ENCODE measurements around the gene SLC25A26. TPM values are rescaled to one million over a fixed set of nuclear protein-coding genes. Genes with fewer than 3 reads are reported as not detected.

Gene SLC25A26
- polyA plus RNA-seq, 1 donor (not counting 4 experiments of a cell fraction or from before 2014, with no cell fraction given) = 25.2 TPM

- no peak overlapping the region for H3K27ac ChIP-seq (ENCODE audit: control insufficient read depth, insufficient read depth, low read length)
- TF ChIP-seq CTCF (optimal IDR thresholded peaks at IDR 0.05 in 1 of 3, IDR thresholded peaks at IDR 0.05 in 1 of 3, conservative IDR thresholded peaks at IDR 0.05 in 1 of 3; ENCODE audit: extremely low read depth in 1 of 3, insufficient read depth in 2 of 3, low read length in 3 of 3) (no peak), EZH2 (IDR thresholded peaks at IDR 0.05; ENCODE audit: low read length) (no peak)
- H2AFZ ChIP-seq (ENCODE audit: control insufficient read depth, low read length) = no peak overlapping the region
- dilution Hi-C loops (cut with MboI; ENCODE audit: extremely low pct_ligation_motif_present, low sequenced_read_pairs) = no loop called here
- no peaks in the 10 kb centered on the region for H4K20me1 ChIP-seq (ENCODE audit: control insufficient read depth, extremely low read depth, insufficient read depth, low read length)
- no peaks in the 10 kb centered on the region for H3K9me1 ChIP-seq (ENCODE audit: control insufficient read depth, extremely low read depth, insufficient read depth, low read length)
- H3K4me2 ChIP-seq (ENCODE audit: control insufficient read depth, extremely low read depth, insufficient read depth, low read depth, low read length) = no peak overlapping the region
- DNase-seq (ENCODE audit: low read depth, low spot score) (no peak), FAIRE-seq (no peak)
- H3K9ac ChIP-seq (ENCODE audit: control insufficient read depth, extremely low read depth, insufficient read depth, low read length) = no peak overlapping the region
- no peaks in the 10 kb centered on the region for H3K79me2 ChIP-seq (ENCODE audit: control insufficient read depth, insufficient read depth, low read length)
- no peaks in the 10 kb centered on the region for H3K27me3 ChIP-seq (ENCODE audit: control insufficient read depth, extremely low read depth, insufficient read depth, low read length)
- H3K9me3 ChIP-seq (ENCODE audit: control insufficient read depth, low read depth, low read length) = no peaks in the 10 kb centered on the region
- H3K36me3 ChIP-seq (ENCODE audit: control insufficient read depth in 2 of 2, extremely low read depth in 1 of 2, insufficient read depth in 2 of 2, low read length in 2 of 2) = peaks cover 0 to 39% of the 10 kb centered on the region in 2 experiments
- H3K4me1 ChIP-seq (ENCODE audit: control insufficient read depth, extremely low read depth, insufficient read depth, low read length) = peaks cover 11% of the 10 kb centered on the region
- no peak overlapping the region for H3K4me3 ChIP-seq (ENCODE audit: control insufficient read depth in 2 of 3, extremely low read depth in 1 of 3, insufficient read depth in 2 of 3, low read depth in 1 of 3, low read length in 3 of 3)
Measured at GRCh38 chr3:66409771-66410754, 189.3 kb downstream of the SLC25A26 start.

GRCh38 chr3:66410976-66411375 is 190.2 kb downstream of the SLC25A26 start:
- Histone ChIP-seq H3K9ac (ENCODE audit: control insufficient read depth, extremely low read depth, insufficient read depth, low read length) (no peak overlapping the region), H3K9me3 (ENCODE audit: control insufficient read depth, low read depth, low read length) (no peaks in the 10 kb centered on the region), H3K36me3 (ENCODE audit: control insufficient read depth in 2 of 2, extremely low read depth in 1 of 2, insufficient read depth in 2 of 2, low read length in 2 of 2) (peaks cover 0 to 38% of the 10 kb centered on the region in 2 experiments), H3K27ac (ENCODE audit: control insufficient read depth, insufficient read depth, low read length) (no peak overlapping the region), H3K4me3 (ENCODE audit: control insufficient read depth in 2 of 3, extremely low read depth in 1 of 3, insufficient read depth in 2 of 3, low read depth in 1 of 3, low read length in 3 of 3) (no peak overlapping the region), H3K9me1 (ENCODE audit: control insufficient read depth, extremely low read depth, insufficient read depth, low read length) (no peaks in the 10 kb centered on the region), H2AFZ (ENCODE audit: control insufficient read depth, low read length) (no peak overlapping the region), H3K4me1 (ENCODE audit: control insufficient read depth, extremely low read depth, insufficient read depth, low read length) (peaks cover 11% of the 10 kb centered on the region), H3K79me2 (ENCODE audit: control insufficient read depth, insufficient read depth, low read length) (no peaks in the 10 kb centered on the region), H3K27me3 (ENCODE audit: control insufficient read depth, extremely low read depth, insufficient read depth, low read length) (no peaks in the 10 kb centered on the region), H4K20me1 (ENCODE audit: control insufficient read depth, extremely low read depth, insufficient read depth, low read length) (no peaks in the 10 kb centered on the region), H3K4me2 (ENCODE audit: control insufficient read depth, extremely low read depth, insufficient read depth, low read depth, low read length) (no peak overlapping the region)
- DNase-seq (ENCODE audit: low read depth, low spot score) (no peak), FAIRE-seq (no peak)
- dilution Hi-C loops (cut with MboI; ENCODE audit: extremely low pct_ligation_motif_present, low sequenced_read_pairs) = no loop called here
- TF ChIP-seq EZH2 (IDR thresholded peaks at IDR 0.05; ENCODE audit: low read length) (no peak), CTCF (optimal IDR thresholded peaks at IDR 0.05 in 1 of 3, IDR thresholded peaks at IDR 0.05 in 1 of 3, conservative IDR thresholded peaks at IDR 0.05 in 1 of 3; ENCODE audit: extremely low read depth in 1 of 3, insufficient read depth in 2 of 3, low read length in 3 of 3) (no peak)
